ENCODE results near the gene PLEKHG5. TPM values are rescaled to one million over a fixed set of nuclear protein-coding genes. Genes with fewer than 3 reads are reported as not detected.

The PLEKHG5 gene
- total and polyA plus RNA-seq, 4 donors, result 0.28 to 1.9 (median 1.1) TPM

DNA sequence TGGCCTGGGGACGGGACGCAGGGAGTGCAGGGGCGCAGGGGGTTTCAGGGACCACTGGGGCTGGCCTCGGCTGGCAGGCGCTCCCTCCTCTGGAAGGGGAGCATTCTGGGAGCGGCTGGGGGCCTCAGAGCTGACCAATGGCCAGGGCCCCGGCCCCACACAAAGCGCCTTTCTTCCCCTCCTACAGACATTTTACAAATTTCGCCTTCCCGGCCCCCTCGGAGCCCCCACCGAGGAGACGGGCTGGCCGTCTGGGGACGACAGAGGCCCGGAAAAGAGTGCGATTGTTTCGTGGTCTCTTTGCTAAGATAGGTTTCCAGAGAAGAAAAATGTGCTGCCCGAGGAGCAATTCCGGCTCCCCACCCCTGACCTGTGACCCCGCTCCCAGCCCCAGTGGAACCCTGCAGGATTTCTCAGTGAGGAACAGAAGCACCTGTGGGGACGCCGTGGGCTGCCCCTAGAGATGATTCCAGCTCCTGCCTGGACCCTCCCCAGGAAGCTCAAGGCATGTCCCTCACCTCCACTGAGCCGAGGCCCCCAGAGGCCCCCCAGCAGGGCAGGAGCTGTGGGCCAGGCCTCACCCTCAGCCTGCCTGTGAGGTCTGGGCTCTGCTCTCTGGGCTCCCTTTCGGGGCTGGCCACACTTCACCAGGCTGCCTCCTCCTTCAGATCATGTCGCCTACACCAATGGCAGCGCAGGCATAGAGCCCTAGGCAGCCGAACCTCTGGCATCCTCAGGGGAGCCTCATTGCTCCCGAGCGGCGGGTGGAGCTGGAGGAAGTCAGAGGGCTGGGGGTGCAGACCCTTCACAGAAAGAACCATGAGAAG, 15.0 kb upstream of the PLEKHG5 start (continued):
- TF ChIP-seq, protein P1, sequence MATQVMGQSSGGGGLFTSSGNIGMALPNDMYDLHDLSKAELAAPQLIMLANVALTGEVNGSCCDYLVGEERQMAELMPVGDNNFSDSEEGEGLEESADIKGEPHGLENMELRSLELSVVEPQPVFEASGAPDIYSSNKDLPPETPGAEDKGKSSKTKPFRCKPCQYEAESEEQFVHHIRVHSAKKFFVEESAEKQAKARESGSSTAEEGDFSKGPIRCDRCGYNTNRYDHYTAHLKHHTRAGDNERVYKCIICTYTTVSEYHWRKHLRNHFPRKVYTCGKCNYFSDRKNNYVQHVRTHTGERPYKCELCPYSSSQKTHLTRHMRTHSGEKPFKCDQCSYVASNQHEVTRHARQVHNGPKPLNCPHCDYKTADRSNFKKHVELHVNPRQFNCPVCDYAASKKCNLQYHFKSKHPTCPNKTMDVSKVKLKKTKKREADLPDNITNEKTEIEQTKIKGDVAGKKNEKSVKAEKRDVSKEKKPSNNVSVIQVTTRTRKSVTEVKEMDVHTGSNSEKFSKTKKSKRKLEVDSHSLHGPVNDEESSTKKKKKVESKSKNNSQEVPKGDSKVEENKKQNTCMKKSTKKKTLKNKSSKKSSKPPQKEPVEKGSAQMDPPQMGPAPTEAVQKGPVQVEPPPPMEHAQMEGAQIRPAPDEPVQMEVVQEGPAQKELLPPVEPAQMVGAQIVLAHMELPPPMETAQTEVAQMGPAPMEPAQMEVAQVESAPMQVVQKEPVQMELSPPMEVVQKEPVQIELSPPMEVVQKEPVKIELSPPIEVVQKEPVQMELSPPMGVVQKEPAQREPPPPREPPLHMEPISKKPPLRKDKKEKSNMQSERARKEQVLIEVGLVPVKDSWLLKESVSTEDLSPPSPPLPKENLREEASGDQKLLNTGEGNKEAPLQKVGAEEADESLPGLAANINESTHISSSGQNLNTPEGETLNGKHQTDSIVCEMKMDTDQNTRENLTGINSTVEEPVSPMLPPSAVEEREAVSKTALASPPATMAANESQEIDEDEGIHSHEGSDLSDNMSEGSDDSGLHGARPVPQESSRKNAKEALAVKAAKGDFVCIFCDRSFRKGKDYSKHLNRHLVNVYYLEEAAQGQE (IDR thresholded peaks at IDR 0.05), result no peak
- no peak for TF ChIP-seq RAD21 (IDR thresholded peaks at IDR 0.05)

DNA sequence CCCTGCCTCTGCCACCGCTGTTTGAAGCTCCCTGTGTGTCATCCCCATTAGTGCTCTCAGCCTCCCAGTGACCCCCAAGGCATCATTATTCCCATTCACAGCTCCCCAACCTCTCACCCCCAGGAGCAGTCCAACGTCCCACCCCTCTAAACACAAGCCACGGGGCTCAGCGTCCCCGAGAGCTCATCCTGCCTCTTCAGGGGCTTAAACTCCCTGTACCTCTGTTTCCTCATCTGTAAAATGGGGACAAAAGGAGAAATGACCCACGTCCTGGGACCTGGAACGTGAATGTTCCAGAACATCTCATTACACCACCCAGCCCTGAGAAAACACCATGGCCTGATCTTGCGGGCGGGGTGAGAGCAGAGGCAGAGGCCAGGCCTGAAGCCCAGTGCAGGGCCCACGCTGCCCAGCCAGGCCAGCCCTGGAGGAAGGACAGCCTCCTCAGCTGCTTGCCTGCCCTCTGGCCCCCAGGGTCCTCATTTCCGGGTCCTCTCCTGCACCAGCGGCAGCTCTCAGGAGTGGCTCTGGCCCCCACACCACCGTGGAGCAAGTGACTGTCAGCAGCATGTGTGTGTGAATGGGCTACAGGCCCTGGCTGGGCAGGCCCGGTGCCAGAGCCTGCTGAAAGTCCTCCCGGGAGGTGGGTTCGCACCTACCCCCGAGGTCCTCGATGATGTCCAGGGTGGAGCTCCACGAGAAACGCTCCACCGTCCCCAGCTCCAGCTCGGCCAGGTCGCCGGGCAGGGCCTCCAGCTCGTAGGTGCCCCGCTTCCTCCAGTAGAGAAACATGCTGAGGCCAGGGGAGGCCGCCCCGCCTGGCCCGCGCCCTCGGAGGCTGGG, 14.1 kb upstream of the PLEKHG5 start:
- no peak overlapping the region for H3K27ac ChIP-seq (ENCODE audit: low read depth in 1 of 2, low read length in 2 of 2)
- H3K4me1 ChIP-seq (ENCODE audit: control insufficient read depth in 4 of 4, insufficient read depth in 4 of 4, low read length in 3 of 4), result peaks cover 0 to 6% (median 0%) of the 10 kb centered on the region in 4 donors
- no peak for DNase-seq (ENCODE audit: low spot score)
- no peak overlapping the region for H3K9ac ChIP-seq (ENCODE audit: low read depth in 1 of 2, low read length in 2 of 2)
- H3K9me3 ChIP-seq (ENCODE audit: control insufficient read depth in 4 of 4, low read length in 3 of 4), result no peaks in the 10 kb centered on the region
- no peak overlapping the region for H3K4me3 ChIP-seq (ENCODE audit: low read depth in 1 of 3, low read length in 3 of 3)
- no peak for TF ChIP-seq HNF4A (conservative IDR thresholded peaks at IDR 0.05)
- no peak for TF ChIP-seq RAD21 (IDR thresholded peaks at IDR 0.05)
- TF ChIP-seq NR2F2 (IDR thresholded peaks at IDR 0.05), result no peak
- TF ChIP-seq GABPA (IDR thresholded peaks at IDR 0.05 in 1 of 2, conservative IDR thresholded peaks at IDR 0.05 in 1 of 2), result no peak
- no peak for TF ChIP-seq HNF4G (IDR thresholded peaks at IDR 0.05)
- no peak for TF ChIP-seq YY1 (IDR thresholded peaks at IDR 0.05)
- no peak for TF ChIP-seq SP1 (IDR thresholded peaks at IDR 0.05)
- no peak for TF ChIP-seq RXRA (IDR thresholded peaks at IDR 0.05)
- TF ChIP-seq, protein P2, sequence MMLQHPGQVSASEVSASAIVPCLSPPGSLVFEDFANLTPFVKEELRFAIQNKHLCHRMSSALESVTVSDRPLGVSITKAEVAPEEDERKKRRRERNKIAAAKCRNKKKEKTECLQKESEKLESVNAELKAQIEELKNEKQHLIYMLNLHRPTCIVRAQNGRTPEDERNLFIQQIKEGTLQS (IDR thresholded peaks at IDR 0.05), result no peak
- no peak for TF ChIP-seq FOXA1 (IDR thresholded peaks at IDR 0.05)
- TF ChIP-seq TAF1 (conservative IDR thresholded peaks at IDR 0.05), result no peak
- no peak for TF ChIP-seq JUND (IDR thresholded peaks at IDR 0.05)
- TF ChIP-seq, protein P3, sequence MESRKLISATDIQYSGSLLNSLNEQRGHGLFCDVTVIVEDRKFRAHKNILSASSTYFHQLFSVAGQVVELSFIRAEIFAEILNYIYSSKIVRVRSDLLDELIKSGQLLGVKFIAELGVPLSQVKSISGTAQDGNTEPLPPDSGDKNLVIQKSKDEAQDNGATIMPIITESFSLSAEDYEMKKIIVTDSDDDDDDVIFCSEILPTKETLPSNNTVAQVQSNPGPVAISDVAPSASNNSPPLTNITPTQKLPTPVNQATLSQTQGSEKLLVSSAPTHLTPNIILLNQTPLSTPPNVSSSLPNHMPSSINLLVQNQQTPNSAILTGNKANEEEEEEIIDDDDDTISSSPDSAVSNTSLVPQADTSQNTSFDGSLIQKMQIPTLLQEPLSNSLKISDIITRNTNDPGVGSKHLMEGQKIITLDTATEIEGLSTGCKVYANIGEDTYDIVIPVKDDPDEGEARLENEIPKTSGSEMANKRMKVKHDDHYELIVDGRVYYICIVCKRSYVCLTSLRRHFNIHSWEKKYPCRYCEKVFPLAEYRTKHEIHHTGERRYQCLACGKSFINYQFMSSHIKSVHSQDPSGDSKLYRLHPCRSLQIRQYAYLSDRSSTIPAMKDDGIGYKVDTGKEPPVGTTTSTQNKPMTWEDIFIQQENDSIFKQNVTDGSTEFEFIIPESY (IDR thresholded peaks at IDR 0.05), result no peak
- TF ChIP-seq, protein P4, sequence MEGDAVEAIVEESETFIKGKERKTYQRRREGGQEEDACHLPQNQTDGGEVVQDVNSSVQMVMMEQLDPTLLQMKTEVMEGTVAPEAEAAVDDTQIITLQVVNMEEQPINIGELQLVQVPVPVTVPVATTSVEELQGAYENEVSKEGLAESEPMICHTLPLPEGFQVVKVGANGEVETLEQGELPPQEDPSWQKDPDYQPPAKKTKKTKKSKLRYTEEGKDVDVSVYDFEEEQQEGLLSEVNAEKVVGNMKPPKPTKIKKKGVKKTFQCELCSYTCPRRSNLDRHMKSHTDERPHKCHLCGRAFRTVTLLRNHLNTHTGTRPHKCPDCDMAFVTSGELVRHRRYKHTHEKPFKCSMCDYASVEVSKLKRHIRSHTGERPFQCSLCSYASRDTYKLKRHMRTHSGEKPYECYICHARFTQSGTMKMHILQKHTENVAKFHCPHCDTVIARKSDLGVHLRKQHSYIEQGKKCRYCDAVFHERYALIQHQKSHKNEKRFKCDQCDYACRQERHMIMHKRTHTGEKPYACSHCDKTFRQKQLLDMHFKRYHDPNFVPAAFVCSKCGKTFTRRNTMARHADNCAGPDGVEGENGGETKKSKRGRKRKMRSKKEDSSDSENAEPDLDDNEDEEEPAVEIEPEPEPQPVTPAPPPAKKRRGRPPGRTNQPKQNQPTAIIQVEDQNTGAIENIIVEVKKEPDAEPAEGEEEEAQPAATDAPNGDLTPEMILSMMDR (IDR thresholded peaks at IDR 0.05; ENCODE audit: low read depth, low read length, missing input control), result no peak
- no peak for TF ChIP-seq EGR1 (IDR thresholded peaks at IDR 0.05; ENCODE audit: low read depth in 2 of 2)
- TF ChIP-seq, protein P5, sequence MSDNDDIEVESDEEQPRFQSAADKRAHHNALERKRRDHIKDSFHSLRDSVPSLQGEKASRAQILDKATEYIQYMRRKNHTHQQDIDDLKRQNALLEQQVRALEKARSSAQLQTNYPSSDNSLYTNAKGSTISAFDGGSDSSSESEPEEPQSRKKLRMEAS (IDR thresholded peaks at IDR 0.05), result no peak
- 90% methylated on average over 31 of the region's 31 CpGs for WGBS
- no peaks in the 10 kb centered on the region for H3K27me3 ChIP-seq (ENCODE audit: control insufficient read depth in 4 of 4, insufficient read depth in 4 of 4, low read length in 3 of 4)
- no peaks in the 10 kb centered on the region for H3K36me3 ChIP-seq (ENCODE audit: control insufficient read depth in 4 of 4, insufficient read depth in 3 of 4, low read depth in 1 of 4, low read length in 3 of 4)
